Stimulated activated CD4-positive, alpha-beta T cell treated with anti-CD3 and anti-CD28 coated beads, Interleukin-2, amount 100 ng/mL, for 24 hours (primary cell): ENCODE measurements around the gene FRMPD2.

ENCODE experiments used
- DNase-seq, 2 donors: peaks; one replicate each; pipeline ENCODE4 v3.0.0-alpha.2; 2020

Gene FRMPD2, protein sequence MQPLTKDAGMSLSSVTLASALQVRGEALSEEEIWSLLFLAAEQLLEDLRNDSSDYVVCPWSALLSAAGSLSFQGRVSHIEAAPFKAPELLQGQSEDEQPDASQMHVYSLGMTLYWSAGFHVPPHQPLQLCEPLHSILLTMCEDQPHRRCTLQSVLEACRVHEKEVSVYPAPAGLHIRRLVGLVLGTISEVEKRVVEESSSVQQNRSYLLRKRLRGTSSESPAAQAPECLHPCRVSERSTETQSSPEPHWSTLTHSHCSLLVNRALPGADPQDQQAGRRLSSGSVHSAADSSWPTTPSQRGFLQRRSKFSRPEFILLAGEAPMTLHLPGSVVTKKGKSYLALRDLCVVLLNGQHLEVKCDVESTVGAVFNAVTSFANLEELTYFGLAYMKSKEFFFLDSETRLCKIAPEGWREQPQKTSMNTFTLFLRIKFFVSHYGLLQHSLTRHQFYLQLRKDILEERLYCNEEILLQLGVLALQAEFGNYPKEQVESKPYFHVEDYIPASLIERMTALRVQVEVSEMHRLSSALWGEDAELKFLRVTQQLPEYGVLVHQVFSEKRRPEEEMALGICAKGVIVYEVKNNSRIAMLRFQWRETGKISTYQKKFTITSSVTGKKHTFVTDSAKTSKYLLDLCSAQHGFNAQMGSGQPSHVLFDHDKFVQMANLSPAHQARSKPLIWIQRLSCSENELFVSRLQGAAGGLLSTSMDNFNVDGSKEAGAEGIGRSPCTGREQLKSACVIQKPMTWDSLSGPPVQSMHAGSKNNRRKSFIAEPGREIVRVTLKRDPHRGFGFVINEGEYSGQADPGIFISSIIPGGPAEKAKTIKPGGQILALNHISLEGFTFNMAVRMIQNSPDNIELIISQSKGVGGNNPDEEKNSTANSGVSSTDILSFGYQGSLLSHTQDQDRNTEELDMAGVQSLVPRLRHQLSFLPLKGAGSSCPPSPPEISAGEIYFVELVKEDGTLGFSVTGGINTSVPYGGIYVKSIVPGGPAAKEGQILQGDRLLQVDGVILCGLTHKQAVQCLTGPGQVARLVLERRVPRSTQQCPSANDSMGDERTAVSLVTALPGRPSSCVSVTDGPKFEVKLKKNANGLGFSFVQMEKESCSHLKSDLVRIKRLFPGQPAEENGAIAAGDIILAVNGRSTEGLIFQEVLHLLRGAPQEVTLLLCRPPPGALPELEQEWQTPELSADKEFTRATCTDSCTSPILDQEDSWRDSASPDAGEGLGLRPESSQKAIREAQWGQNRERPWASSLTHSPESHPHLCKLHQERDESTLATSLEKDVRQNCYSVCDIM (N-terminal part only)

DNA sequence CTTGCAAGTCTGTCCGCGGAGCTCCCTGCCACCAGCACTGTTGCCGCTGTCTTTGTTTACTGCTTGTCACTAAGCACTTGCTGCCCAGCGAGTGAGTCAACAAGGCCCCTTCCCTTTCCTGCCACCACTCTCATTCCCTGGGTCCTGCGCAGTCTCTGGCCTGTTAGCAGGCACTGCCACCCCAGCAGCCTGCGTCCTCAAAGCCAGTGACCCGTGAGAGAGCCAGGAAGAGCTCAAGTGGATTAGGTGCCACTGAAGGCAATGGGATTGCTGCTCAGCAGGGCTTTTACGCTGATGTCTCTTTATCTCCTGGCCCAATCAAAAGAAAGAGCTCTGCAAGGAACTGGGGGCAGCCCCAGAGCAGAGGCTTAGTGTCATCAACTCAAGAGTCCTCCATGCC, at the start of gene FRMPD2:
Gene FRMPD2 (minus strand): TSS at position 61 of the 400 bp plus-strand sequence. CDS start 129 bp downstream, outside the sequence.
- DNase-seq, result no peak

DNA sequence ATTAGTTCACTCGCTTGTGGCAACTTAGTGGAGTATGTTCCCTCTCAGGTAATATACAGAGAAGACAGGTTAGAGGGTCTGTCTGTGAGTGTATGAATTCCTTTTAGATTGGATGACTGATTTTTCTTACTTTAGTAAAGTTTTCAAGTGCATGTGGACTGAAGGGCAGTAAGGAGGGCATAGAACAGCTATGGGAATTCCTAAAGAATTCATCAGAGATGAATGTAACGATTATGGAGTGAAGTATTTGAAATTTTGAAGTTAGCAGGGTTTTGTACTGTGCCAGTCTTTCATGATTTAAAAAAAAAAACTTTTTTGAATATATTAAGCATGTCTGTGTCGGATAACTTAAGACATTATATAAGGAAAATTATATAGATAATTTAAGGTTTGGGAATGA, 47.5 kb upstream of the FRMPD2 start:
- DNase-seq, result no peak

DNA sequence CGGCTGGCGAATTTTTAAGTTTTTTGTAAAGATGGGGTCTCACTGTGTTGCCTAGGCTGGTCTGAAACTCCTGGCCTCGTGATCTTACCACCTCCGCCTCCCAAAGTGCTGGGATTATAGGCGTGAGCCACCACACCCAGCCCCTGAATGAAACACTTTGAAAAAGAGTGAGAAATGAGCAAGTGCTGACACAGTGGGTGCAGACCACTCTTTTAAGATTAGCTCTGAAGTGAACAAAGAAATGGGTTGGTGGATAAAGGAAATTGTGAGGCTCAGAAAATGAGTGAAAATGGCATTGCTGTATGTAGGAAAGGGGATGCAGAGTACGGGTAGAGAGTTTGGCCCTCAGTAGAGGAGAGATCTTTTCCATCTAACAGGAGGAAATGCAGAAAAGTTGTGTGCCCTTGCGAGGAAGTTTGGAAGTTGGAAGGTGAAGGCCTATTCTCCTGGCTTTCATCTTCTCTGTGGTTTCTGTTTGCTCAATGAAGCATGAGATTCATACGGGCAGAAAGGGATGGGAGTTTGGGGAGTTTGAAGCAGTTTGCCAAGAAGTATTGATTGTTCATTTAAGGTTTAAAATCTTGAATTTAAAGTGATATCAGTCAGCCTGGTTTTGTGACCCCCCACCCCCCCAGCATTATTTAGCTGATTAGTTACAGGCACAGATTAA, 43.0 kb upstream of the FRMPD2 start:
- DNase-seq, result no peak

DNA sequence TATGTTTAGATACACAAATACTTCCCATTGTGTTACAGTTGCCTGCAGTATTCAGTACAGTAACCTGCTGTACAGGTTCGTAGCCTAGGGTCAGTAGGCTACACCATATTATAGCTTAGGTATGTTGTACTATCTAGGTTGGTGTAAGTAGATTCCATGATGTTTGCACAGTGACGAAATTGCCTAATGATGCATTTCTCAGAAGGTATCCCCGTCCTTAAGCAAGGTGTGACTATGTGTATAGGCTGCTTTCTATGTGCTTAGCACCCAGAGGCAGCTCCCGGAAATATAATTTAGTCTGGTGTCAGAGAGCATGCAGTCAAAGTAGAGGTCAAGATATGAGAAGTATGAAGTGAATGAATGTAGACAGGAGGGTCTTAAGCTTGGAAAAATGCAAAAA, 41.7 kb upstream of the FRMPD2 start:
- DNase-seq, result no peak

DNA sequence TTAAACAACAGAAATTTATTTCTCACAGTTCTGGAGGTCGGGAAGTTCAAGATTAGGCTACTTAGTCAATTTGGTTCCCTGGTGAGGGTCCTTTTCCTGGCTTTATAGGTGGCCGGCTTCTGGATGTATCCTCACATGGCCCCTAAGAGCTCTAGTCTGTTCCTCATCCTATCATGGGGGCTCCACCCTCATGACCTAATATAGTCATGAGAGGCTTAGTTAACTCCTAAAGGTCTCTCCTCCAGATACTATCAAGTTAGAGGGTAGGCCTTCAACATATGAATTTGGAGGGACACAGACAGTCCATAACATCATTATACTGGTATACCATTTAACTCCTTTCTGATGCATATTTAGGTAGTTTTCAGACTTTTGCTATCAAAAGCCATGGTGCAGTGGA, 39.6 kb upstream of the FRMPD2 start:
- DNase-seq, result no peak

DNA sequence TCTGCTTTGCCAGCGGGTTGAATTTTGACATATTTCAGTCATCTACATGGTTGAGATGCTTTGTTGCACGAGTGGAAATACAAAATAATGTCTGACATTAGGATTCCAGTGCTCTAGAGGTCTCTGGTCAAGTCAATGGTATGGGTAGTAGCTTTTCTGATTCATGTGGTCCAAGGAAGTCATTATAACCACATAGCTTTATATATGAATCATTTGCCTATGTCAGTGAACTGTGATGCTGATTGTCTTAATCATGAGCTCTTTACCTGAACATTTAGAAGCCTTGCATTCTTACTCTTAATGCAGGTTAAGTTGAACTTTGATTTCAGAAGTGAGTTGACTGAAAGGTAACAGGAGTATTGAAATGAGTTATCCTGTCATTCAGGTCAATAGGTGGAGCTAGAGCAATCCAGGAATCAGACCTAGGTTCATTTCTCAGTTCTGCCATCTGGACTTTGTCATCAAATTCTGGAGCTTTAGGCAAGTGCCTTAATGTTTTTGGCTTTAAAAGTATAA, 35.3 kb upstream of the FRMPD2 start:
- DNase-seq, result no peak

DNA sequence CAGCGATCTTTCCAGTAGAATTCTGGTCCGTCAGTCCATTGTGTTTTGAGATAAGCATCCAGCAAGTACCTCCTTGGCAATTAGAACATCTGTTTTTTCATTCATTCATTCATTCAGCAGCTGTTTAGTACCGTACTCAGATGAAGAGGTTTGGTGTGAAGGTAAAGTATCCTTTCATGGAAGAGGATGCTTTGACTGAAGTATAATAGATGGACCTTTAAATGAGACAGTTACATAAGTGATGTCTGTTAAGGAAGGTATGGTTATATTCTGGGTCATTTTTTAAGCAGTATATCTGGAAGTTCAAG, 33.2 kb upstream of the FRMPD2 start:
- no peak for DNase-seq

DNA sequence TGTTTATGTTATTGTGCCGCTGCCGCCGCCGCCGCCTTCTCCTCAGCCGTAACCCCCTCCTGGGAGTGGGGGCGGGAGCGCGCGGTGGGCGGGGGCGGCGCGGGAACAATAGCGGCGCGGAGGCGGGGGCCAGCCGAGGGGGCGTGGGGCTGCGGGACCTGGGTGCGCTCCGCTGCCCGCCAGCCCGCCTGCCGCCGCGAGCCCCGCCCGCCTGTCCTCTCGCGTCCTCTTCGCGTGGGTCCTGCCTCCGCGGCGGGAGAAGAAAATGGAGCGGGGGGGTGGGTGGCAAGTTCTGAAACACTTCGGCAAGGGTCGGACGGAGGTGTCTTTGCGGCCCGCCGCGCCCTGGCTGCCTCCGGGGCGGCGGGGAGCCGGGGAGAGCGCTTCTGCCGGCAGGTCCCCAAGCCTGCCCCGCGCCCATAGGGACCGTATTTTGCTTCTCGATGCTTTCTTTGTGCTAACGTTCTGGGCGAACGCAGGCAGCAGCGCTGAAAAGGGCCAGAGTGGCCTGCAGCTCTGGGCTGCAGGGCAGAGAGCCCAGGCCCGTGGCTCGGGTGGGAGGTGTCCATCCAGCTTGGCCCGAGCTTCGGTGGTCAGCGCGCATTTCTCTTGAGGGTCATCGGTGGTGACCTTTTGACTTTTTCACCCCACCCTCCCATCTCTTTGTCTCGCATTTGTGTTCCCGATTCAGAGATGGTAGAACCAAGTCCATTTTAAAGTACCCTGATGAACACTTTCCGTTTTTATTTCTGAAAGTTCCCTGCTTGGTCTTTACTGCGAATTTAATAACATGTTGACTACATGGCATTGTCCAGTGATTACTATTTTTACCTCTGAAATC, 32.6 kb upstream of the FRMPD2 start:
- peak; percentile 65 to 66 for DNase-seq

DNA sequence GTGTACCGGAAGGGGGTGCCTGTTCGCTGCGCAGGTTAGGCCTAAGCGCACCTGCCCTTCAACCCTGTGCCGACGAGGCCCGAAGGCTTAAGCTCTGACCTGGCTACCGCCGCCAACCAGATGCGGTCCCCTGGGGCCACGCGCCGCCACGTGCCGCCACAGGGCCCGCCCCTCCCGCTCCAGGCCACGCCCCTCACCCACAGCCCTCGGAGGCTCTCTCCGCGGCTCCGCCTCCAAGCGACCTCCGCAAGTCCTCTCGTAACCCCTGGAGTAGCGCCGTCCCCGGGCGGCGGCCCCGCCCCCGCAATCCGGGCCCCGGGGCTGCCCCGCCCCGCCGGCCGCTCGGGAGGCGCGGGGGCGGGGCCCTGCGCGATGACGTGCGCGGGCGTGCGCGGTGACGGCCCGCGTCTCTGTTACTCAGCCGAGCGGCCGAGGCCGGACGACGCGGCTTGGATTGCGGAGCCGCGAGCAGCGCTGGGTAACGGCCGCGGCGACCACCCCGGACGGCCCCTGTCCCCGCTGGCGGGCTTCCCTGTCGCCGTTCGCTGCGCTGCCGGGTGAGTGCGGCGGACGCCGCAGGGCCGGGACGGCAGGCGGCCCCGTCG, 31.9 kb upstream of the FRMPD2 start, which contains the start of gene MAPK8:
Gene MAPK8 (plus strand): TSS at position 413 of the 605 bp plus-strand sequence. CDS start 94,984 bp downstream, outside the sequence.
- peak; percentile 92 to 93 for DNase-seq

DNA sequence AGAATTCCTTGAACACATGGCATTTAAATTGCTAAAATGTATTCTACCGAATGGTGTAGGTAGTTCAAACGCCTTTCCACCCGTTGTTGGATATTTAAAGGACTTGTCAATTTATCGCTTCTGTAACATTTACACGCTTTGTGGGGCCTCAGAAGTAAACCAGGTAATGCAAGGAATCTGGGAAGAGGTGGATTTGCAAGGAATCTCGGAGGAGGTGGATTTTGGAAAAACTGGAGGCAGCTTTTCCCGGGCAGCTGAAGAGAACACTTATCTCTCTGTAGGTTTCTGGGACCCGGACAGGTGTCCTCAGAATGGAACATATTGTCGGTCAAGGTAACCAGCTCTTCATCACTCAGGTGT, 31.4 kb upstream of the FRMPD2 start:
- no peak for DNase-seq

DNA sequence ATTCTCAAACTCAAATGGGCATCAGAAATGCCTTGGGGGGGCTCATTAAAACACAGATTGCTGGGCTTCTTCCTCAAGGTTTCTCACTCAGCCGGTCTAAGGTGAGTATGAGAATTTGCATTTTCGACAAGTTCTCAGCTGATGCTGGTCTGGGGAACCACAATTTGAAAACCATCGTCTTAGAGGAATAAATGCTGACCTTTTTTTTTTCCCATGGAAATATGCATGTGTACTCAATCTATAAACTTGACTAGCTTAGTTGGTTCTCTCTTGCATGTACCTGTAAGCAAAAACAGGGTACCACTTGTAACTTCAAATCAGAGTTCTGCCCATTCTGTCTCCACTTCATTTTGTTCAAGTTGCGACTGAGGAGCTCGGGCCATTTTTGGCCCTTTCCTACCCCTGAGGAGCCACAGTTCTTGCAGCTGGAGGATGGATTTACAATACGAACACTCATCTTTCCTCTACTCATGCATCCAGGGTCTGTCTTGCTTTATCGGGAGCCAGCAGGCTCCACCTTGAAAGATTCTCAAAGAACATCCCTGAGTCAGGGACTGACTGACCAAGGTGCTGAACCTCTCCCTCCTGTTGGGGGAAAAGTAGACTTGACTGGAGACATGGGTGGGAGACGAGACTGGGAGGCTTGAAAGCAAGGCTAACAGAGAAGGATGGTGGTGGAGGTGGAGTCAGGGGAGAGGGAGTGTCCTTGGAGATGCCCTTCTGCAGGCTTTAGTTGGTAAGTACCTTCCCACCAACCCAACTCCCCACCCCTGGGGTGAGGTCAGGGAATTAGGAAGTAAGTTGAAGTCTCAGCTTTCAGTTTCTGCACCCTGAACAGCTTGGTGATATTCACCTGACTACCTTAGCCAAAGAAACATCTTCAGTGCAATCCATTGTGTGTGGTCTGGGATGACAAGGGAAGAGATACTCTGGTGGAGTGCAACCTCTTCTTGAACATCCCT, 28.3 kb upstream of the FRMPD2 start:
- no peak for DNase-seq

DNA sequence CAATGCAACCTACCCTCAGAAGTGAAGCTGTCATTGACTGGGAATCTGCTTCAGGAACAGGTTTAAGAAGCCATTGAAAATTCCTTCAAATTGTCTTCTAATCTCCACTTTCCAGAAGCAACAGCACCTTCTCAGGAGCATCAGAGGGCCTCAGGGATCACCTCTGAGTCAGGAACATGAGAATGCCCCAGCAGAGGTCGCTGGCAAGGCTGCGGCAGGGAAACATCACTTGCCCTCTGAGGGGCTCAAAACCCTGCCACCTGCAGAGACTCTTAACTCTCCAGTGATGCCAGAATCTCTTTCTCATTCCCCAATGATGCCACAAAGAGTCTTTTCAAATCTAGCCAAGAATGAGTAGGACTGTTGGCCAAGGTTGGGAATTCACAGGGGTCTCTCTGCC, 26.1 kb upstream of the FRMPD2 start:
- no peak for DNase-seq

DNA sequence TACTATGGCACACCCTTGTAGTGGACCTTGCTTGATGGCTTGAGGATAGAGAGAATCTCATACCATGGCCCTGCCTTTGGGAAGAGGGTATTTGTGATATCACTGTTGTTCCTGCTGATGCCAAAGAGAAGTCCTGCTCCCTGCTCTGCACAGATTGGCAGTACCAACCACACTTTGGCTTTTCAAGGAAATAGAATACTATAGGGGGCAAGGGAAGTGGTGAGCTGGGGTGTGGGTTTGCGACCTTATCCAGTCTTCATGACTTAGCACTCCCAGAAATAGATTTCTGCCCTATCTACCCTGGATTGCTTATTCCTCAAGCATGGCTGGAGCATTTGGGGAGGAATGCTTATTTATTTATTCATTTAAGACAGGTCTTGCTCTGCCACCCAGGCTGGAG, 25.2 kb upstream of the FRMPD2 start:
- DNase-seq, result no peak

DNA sequence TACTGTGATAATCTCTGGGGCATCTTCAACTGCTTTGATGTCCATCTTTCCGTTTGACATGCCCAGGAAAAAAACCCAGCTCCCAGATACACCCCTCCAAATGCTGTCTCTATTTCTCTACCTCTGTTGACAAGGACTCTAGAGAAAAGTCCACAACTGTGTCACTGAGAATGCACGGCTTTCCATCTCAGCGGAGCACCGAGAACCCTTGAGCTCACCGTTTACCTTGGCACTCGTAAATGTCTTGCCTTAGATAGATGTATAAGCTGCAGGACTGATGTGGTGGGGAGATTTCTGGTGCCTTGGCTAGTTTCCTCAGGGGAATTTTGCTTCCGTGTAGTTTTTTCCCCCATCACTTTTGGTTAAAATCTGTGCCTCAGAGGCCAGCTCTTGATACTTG, 24.6 kb upstream of the FRMPD2 start:
- DNase-seq, result no peak

DNA sequence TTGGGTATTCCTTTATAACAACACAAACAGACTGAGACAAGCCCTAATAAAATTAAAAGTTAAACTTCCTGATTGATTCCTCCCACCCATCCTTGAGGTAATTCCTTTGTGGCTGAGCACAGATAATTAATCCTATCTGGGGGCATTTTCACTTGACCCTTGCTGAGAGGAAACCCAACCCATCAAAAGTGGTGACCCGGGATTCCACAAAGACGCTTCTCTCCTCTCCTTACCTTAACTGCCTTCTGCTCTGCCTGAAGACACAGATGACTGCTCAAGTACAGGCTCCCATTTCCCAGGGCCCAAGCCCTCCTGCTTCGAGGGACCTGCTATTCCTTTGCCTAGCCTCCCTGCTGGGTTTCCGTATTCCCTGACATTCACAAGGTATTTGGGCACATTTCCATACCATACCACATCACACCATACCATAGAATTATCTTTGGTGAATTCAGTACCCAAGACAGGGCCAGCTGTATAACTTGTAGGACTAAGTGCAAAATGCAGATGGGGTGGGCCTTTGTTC, 22.1 kb upstream of the FRMPD2 start:
- DNase-seq, result no peak

DNA sequence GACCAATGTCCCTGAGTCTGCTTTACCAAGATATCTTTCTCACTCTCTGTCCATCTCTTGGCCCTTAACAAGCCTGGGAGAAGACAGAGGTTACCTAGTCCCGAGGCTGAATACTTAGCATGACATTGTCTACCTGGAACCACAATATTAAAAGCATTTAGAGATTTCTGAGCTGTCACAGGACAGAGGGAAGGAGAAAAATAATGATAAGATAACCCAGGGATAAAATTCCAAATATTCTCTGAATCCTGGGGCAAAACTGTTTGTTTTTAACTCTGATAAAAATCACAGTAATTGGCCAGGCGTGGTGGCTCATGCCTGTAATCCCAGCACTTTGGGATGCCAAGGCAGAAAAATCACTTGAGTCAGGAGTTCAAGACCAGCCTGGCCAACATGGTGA, 19.9 kb upstream of the FRMPD2 start:
- DNase-seq, result no peak

DNA sequence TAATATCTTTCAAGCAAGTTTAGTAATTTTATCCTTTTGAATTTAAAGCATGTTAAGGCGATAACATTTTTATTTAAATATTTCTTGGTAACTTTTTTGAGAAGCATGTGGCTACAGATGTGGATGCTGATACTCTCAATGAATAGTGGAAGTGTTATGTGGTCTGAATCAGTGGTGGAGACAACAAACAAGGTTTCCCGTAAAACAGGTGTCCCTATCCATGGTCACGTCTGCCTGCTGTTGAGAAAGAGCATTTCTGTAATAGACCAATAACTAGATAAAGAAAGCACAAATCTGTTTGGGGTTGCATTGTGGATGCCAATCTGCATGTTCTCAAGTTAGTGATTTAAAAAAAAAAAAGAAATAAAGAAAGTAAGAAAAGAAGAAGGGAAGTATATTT, 18.1 kb upstream of the FRMPD2 start:
- no peak for DNase-seq

DNA sequence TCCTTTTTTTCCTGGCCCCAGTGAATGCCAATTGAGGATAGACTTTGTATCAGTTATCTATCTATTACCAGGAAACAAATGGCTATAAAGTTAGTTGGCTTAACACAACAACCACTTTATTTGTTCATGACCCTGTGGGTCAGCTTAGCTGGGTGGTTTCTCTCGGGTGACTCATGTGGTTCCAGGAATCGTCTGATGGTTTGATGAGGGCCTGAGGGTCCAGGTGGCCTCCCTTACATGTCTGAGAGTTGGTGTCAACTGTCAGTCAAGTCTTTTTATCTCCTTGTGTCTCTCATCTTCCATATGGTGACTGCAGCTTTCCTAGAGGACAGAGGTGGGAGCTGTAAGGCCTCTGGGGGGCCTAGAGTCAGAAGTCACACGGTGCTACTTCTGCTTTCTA, 16.7 kb upstream of the FRMPD2 start:
- DNase-seq, result no peak

DNA sequence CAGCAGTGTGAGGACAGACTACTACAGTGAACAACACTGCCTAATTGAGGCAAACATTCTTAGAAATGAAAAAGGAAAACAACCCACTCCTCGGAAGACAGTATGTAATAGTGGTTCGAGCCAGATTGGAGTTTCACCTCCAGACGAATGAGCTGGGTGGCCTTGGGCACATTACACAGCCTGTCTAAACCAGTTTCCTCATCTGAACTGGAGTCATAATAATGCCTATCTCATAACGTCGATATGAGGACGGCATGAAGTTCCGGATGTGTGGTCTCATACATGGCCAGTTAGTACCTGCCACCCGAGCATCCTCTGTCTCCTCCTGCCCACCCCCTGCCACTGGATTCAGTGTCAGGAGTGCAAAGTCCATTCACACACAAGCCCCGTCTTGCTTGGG, 15.8 kb upstream of the FRMPD2 start:
- DNase-seq, result no peak
